A204.1 (cell line): ENCODE data around the gene MYH3.

Experiments used
- FAIRE-seq: peaks from 2 replicates; lab custom pipeline; 2012; peaks lifted over from hg19 to GRCh38; lab: Jason Lieb, UNC

Gene MYH3

DNA sequence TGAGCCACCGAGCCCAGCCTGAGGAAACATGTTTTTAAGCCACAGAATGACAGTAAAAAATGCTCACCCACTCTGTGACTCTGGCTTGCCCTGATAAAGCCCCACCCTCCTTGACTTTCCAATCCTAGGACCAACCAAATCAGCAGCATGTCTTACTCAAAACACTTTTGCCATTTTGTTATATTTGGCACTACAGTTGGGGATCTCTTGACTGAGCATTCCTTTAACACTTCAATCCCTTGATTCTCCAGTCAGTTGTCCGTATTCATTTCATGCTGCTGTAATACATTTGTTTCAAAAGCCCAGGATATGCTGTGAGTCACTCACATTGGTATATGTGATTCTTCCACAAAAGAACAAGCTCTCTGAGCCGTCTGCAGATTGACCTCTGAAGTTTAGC lies 8.2 kb downstream of the MYH3 start:
- FAIRE-seq = no peak

GRCh38 chr17:10648381-10648780 lies 8.7 kb downstream of the MYH3 start:
- no peak for FAIRE-seq

GRCh38 chr17:10646392-10646990 lies 10.6 kb downstream of the MYH3 start:
- FAIRE-seq = no peak

- no peak for FAIRE-seq
These were observed 16.6 kb downstream of the MYH3 start for GRCh38 chr17:10640475-10640874.

DNA sequence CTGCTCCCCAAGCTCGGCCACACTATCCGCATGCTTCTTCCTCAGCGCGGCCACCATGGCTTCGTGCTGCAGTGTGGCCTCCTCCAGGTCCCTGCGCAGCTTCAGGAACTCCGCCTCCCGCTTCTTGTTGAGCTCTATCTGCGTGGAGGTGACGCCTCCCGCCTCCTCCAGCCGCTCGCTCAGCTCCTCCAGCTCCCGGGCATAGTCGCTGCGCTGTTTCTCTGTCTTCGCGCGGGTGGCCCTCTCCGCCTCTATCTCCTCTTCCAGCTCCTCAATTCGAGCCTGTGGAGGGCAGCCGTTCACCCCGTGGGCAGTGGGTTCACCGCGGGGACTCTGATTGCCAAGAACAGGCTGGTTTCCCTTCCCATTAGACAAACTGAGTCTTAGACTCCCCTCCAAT lies 19.0 kb downstream of the MYH3 start:
- FAIRE-seq = no peak

DNA sequence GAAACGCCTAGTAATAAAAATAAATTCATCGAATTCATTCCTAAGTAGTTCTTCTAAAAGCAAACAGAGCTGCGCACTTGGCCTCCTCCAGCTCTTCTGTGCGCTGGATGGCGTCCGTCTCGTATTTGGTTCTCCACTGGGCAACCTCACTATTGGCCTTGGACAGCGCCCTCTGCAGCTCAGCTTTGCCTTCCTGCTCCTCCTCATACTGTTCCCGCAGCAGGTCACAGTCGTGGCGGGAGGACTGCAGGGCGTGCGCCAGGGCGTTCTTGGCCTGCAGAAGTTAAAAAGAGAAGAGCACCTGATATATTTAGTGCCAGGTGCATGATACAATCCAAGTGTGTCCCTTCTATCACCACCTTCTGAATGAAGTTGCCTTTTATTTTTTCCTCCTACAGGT lies 21.8 kb downstream of the MYH3 start:
- no peak for FAIRE-seq

DNA sequence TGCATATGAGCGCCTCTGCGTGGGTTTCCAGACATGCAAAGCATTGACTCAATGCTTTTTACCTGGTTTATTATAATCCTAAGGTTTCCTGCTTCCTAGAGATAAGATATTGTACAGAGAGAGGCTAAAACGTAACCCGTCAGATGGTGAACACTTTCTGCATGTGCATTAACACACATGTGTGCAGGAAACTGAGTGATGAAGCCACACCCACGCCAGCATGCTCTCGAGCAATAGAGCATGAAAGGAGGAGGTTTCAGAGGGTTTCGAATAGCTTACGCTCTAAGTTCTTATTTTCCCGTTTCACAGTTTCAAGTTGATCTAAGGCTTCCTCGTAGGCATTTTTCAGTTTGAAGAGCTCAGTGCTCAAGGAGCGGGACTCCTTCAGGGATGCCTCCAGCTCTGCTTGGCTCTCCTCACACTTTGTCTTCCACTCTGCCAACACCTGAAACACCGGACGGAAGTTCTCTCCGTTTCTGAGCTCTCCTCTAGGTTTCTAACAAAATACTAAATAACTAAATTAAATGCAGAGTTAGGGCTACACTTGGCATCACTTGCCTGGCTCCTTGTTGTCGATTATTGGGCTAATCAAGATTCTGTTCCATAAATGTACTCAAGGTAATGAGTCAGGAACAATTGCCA lies 23.2 kb downstream of the MYH3 start:
- no peak for FAIRE-seq

DNA sequence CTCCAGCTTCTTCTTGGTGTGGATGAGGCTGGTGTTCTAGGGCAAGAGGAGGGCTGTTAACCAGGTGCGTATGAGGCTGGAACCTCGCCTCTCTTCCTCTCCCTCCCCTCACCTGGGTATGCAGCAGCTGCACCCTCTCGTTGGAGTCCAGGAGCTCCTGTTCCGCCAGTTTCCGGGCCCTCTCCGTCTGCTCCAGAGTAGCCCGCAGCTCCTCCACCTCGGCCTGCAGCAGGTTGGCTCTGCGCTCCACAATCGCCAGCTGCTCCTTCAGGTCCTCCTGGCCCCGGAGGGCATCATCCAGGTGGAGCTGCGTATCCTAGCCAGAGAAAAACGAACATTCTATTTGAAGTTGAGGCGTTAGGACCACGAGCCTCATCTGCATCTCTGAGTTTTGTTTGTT lies 25.4 kb downstream of the MYH3 start:
- no peak for FAIRE-seq

- FAIRE-seq = no peak
These were observed 25.9 kb downstream of the MYH3 start for GRCh38 chr17:10631048-10631700.

- no peak for FAIRE-seq
These were observed 27.4 kb downstream of the MYH3 start for GRCh38 chr17:10629706-10630105.

DNA sequence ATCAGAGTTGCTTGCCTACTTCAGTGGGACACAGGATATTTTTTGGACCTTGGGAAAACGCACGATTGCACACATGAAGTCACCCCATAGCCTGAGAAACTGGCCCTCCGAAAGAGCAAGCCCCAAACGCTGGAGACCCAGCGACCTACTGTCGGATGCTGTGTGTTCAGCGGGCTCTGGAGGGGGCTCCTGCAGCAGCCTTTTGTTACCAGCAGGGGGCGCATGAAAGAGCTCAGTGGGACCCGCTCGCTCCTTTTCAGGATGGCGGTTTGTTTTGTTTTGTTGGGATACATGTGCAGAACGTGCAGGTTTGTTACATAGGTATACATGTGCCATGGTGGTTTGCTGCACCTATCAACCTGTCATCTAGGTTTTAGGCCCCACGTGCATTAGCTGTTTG lies 28.4 kb downstream of the MYH3 start:
- FAIRE-seq = no peak

DNA sequence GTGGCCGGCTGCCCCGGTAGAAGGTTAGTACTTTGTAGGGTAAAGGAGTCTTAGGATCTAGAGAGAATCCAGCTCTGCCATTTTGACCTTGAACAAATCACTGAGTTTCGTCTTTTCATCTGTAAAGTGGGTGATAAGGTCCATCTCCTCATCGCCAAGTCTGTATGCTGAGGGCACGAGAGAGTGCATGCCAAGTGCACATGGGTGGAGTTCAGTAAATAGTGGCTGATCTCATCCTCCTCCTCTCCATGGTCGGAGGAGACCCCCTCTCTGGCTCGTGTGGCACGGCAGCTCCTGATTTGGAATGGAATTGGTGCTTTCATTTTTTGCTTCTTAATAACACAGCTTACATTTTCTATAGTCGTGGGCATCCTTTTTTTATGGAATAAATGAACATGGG lies 30.7 kb downstream of the MYH3 start:
- no peak for FAIRE-seq

DNA sequence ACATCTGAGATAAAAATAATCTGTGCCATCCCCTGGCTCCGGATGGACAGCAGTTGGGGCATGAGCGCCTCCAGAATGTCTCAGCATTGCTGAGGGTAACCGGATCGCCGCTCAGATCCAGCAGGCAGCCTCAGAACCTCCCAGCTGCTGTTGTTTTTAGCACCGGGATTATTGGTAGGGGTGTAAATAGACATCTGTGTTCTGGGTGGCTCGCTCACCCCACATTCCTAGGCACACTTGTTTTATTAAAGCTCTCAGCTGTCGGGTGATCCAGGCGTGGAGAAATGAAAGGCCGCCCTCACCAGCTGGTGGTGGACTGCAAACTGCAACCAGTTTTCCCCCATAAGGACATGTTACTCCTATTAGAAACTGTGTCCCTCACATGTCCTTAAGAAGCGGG lies 32.1 kb downstream of the MYH3 start:
- FAIRE-seq = no peak

GRCh38 chr17:10623737-10624338 lies 33.3 kb downstream of the MYH3 start:
- no peak for FAIRE-seq

GRCh38 chr17:10622617-10623485 lies 34.3 kb downstream of the MYH3 start:
- FAIRE-seq = no peak

DNA sequence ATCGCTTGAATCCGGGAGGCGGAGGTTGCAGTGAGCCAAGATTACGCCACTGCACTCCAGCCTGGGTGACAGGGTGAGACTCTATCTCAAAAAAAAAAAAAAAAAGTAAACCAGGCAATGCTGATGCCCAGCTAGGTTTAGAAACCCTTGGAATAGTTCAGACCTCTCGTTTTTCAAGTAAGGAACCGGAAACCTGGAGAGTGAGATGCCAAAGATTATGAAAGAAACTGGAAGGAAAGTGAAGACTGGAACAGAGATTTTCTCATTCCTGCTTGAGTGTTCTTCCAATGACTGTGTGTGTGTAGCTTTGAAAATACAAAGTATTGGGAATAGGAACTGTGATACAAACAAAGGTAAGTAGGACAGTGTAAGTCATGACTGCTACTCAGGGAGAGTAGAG lies 35.7 kb downstream of the MYH3 start:
- FAIRE-seq = no peak

DNA sequence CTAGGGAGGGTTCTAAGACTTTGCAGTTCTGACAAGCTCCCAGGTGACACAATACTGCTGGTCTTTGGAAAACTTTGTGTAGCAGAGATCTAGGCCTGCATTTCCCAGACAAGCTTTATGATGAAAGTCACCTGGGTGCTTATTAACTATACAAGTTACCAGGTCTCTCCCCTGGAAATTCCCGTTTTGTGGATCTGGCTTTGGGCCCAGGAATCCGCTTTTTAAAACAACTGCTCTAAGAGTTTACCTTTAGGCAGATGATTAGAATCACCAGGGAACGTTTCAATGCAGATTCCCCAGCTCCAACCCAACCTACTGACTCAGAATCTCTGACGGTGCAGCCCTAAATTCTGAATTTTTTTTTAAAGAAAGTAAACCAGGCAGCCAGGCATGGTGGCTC lies 36.3 kb downstream of the MYH3 start:
- FAIRE-seq = no peak

DNA sequence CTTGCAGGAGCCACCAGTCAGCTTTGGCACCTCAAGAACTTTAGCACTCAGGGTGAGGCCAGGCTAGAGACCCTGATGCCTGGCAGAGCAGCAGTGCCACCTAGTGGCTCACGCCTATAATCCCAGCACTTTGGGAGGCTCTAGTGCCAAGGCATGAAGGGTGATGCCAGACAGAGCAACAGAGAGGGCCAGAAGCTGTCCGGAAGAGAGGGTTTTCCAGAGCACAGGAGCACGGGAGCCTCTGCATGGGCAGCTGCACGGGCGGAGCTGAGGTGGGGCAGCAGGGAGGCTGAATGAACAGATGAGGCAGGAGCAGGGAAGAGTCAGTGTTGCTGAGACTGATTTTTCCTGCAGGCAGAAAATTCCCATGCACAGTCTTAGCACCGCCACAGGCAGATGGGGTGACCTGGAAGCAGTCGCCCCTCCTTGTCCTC lies 38.9 kb downstream of the MYH3 start:
- no peak for FAIRE-seq

- FAIRE-seq = no peak
These were observed 40.0 kb downstream of the MYH3 start for GRCh38 chr17:10617120-10617505.

- no peak for FAIRE-seq
These were observed 40.5 kb downstream of the MYH3 start for GRCh38 chr17:10616502-10617119.

DNA sequence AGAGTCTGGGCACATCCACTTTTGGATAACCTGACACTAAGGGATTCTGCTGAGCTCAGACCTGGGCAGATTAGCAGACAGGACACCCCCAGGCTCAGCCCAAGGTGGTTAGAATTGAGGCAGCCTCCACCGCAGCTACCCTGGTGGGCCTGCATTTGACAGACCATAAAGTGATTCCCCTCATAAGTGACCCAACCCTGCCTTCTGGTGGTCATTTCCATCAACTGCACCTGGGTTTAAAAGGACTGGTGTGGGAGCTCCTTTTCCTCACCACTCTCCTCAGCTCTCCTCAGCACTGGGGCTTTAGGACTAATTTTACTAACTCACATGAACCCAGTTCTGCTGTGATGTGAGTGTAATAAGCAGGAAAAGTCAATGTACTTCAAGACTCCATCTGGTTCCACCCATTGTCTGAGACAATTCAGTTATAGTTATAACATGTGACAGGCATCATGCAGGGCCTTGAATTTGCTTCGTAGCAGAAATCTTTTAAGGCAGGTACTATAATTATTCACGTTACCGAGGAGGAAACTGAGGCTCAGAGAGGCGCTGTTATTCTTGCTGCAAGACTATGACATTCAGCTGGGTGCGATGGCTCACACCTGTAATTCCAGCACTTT lies 42.5 kb downstream of the MYH3 start:
- FAIRE-seq = no peak
